HepG2 (cell line): ENCODE measurements around the gene ZMYND8. TPM values are rescaled to one million over a fixed set of nuclear protein-coding genes. Genes with fewer than 3 reads are reported as not detected.

ENCODE experiments used
- MATR3 ChIP-seq: sonication (generic); formaldehyde crosslinking; IDR thresholded peaks from 2 replicates; pipeline ENCODE4 v1.4.0; 2020; ENCODE audit warnings: missing genetic modification reagents
- MXD4 ChIP-seq: IDR thresholded peaks from 2 replicates; pipeline ENCODE4 v1.6.1; 2016; ENCODE audit warnings: mild to moderate bottlenecking, missing biosample characterization, missing genetic modification reagents
- SAP130 ChIP-seq: IDR thresholded peaks from 2 replicates; pipeline ENCODE4 v1.6.1; 2016; ENCODE audit warnings: low read depth
- SMAD9 ChIP-seq: sonication (generic); formaldehyde crosslinking; IDR thresholded peaks from 2 replicates; pipeline ENCODE4 v1.5.1; 2020; ENCODE audit warnings: mild to moderate bottlenecking, missing genetic modification reagents
- SRSF1 ChIP-seq: fragments of 200-400 bp; formaldehyde crosslinking; optimal IDR thresholded peaks from 2 replicates; pipeline ENCODE3; 2017; ENCODE audit warnings: mild to moderate bottlenecking, low read depth, low read length, moderate library complexity
- SRY ChIP-seq: sonication (generic); formaldehyde crosslinking; IDR thresholded peaks from 2 replicates; pipeline ENCODE4 v1.8.0; 2022; ENCODE audit warnings: mild to moderate bottlenecking, missing genetic modification reagents
- SSRP1 ChIP-seq: IDR thresholded peaks from 2 replicates; pipeline ENCODE4 v1.6.1; 2016; ENCODE audit warnings: control low read depth
- ZBTB1 ChIP-seq: sonication (generic); formaldehyde crosslinking; IDR thresholded peaks from 2 replicates; pipeline ENCODE4 v1.4.0; 2020; ENCODE audit warnings: missing genetic modification reagents, borderline replicate concordance
- ZNF350 ChIP-seq: sonication (generic); formaldehyde crosslinking; IDR thresholded peaks from 2 replicates; pipeline ENCODE4 v1.4.0; 2020; ENCODE audit warnings: mild to moderate bottlenecking, low read depth, missing genetic modification reagents, borderline replicate concordance
- ZNF530 ChIP-seq: sonication (generic); formaldehyde crosslinking; IDR thresholded peaks from 2 replicates; pipeline ENCODE4 v1.5.0; 2020; ENCODE audit warnings: low read depth, mild to moderate bottlenecking, missing genetic modification reagents
- ZNF569 ChIP-seq: sonication (generic); formaldehyde crosslinking; IDR thresholded peaks from 2 replicates; pipeline ENCODE4 v1.5.0; 2020; ENCODE audit warnings: mild to moderate bottlenecking, missing genetic modification reagents, moderate library complexity, borderline replicate concordance
- ZNF607 ChIP-seq: sonication (generic); formaldehyde crosslinking; IDR thresholded peaks from 2 replicates; pipeline ENCODE4 v1.5.1; 2020; ENCODE audit warnings: missing genetic modification reagents, mild to moderate bottlenecking, borderline replicate concordance
- ZNF737 ChIP-seq: sonication (generic); formaldehyde crosslinking; IDR thresholded peaks from 2 replicates; pipeline ENCODE4 v1.5.0; 2020; ENCODE audit warnings: missing genetic modification reagents, mild to moderate bottlenecking, borderline replicate concordance
- polyA plus RNA-seq, 8 experiments: library from polyadenylated mRNA; depleted of rRNA in 3 of 8; stranded (reverse) in 7 of 8; unstranded in 1 of 8; fragments of >200 nt; fragmentation: Illumina TruSeq in 4 of 8; extraction: Trizol in 4 of 8; gene quantifications; 2 replicates each; pipeline versions ENCODE4 v1.2.1 to v1.2.3, GENCODE V29; 2011 to 2016; ENCODE audit warnings: low read depth in 4 of 8, missing spikeins in 1 of 8, mixed read lengths in 1 of 8; ENCODE audit not compliant: insufficient read depth in 1 of 8
- total RNA-seq, 5 experiments: library from RNA; depleted of rRNA; stranded (reverse); fragments of >200 nt; fragmentation: Illumina TruSeq; extraction: Trizol; gene quantifications; 2 replicates each; pipeline ENCODE4 v1.2.3, GENCODE V29; 2016; ENCODE audit warnings: low read depth in 1 of 5
- TF ChIP-seq, protein P1 (sequence below), 2 experiments: IDR thresholded peaks; 2 replicates each; pipeline ENCODE4 v1.6.1; 2011 to 2012; ENCODE audit warnings: low read length in 2 of 2, borderline replicate concordance in 1 of 2, low read depth in 1 of 2, mild to moderate bottlenecking in 1 of 2, moderate library complexity in 1 of 2
- TF ChIP-seq, protein P2 (sequence below): sonication (generic); formaldehyde crosslinking; IDR thresholded peaks from 2 replicates; pipeline ENCODE4 v1.4.0; 2020; ENCODE audit warnings: missing genetic modification reagents
- TF ChIP-seq, protein P3 (sequence below): sonication (generic); formaldehyde crosslinking; IDR thresholded peaks from 2 replicates; pipeline ENCODE4 v1.4.0; 2020; ENCODE audit warnings: missing genetic modification reagents, borderline replicate concordance
- TF ChIP-seq, protein P4 (sequence below): sonication (generic); formaldehyde crosslinking; IDR thresholded peaks from 2 replicates; pipeline ENCODE4 v1.4.0; 2020; ENCODE audit warnings: mild to moderate bottlenecking, missing genetic modification reagents

ZMYND8 gene
- total and polyA plus RNA-seq, 2 of the 13 experiments (the other 11 are each of a cell fraction or from before 2014, with no cell fraction given): 53.9 to 84.7 TPM

DNA sequence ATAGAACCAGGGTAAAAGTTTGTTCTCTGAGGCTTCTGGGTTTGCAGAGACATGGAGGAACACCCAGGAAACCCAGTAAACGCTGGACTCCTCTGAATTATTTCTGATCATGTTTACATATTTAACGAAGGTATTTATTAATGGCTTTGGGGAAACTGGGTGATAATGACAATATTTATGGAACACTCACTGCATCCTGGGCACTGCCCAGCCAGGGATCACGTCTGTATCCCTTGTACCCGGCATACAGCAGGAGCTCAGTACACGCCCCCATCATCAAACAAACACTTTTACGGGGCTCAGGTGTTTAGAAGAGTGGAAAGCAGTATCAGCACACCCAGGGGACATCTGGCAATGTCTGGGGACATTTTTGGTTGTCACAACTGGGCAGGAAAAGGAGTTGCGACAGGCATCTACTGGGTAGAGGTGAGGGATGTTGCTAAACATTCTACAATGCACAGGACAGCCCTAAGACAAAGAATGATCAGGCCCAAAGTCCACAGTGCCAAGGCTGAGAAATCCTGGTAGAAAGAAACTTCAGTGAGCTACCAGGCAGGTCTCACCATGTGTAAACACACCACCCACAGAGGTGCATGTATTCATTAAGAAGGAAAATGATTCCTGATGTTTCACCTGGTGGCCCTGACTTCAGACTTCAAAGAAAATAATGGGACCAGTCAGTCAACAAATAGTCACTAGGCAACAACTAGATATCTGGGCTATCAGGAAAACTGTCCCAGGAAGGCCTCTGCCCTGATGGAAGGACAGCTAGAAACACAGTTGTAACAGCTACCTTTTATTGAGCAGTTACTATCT is 35.3 kb downstream of the ZMYND8 start (continued):
- TF ChIP-seq, protein P1, sequence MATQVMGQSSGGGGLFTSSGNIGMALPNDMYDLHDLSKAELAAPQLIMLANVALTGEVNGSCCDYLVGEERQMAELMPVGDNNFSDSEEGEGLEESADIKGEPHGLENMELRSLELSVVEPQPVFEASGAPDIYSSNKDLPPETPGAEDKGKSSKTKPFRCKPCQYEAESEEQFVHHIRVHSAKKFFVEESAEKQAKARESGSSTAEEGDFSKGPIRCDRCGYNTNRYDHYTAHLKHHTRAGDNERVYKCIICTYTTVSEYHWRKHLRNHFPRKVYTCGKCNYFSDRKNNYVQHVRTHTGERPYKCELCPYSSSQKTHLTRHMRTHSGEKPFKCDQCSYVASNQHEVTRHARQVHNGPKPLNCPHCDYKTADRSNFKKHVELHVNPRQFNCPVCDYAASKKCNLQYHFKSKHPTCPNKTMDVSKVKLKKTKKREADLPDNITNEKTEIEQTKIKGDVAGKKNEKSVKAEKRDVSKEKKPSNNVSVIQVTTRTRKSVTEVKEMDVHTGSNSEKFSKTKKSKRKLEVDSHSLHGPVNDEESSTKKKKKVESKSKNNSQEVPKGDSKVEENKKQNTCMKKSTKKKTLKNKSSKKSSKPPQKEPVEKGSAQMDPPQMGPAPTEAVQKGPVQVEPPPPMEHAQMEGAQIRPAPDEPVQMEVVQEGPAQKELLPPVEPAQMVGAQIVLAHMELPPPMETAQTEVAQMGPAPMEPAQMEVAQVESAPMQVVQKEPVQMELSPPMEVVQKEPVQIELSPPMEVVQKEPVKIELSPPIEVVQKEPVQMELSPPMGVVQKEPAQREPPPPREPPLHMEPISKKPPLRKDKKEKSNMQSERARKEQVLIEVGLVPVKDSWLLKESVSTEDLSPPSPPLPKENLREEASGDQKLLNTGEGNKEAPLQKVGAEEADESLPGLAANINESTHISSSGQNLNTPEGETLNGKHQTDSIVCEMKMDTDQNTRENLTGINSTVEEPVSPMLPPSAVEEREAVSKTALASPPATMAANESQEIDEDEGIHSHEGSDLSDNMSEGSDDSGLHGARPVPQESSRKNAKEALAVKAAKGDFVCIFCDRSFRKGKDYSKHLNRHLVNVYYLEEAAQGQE (IDR thresholded peaks at IDR 0.05; ENCODE audit: borderline replicate concordance in 1 of 2, low read depth in 1 of 2, low read length in 2 of 2): peak in 1 of 2 experiments; percentile 22; a peak in 1 of 4 replicates
- TF ChIP-seq MXD4 (CRISPR knock-in tag) (no peak; the same call in 1 of the 2 replicates), SAP130 (CRISPR knock-in tag) (peak; percentile 86), SRY (CRISPR knock-in tag) (no peak), ZBTB1 (no peak), ZNF350 (CRISPR knock-in tag) (peak; percentile 76; the same call in 1 of the 2 replicates), SSRP1 (CRISPR knock-in tag) (peak; percentile 35; the same call in 1 of the 2 replicates), ZNF737 (no peak), SRSF1 (no peak), MATR3 (CRISPR knock-in tag) (no peak), ZNF607 (CRISPR knock-in tag) (no peak), SMAD9 (CRISPR knock-in tag) (0 out of 2 replicates have a peak, but pooled peaks have one; percentile 51), ZNF530 (CRISPR knock-in tag) (no peak), ZNF569 (CRISPR knock-in tag) (no peak)
- TF ChIP-seq, protein P2, sequence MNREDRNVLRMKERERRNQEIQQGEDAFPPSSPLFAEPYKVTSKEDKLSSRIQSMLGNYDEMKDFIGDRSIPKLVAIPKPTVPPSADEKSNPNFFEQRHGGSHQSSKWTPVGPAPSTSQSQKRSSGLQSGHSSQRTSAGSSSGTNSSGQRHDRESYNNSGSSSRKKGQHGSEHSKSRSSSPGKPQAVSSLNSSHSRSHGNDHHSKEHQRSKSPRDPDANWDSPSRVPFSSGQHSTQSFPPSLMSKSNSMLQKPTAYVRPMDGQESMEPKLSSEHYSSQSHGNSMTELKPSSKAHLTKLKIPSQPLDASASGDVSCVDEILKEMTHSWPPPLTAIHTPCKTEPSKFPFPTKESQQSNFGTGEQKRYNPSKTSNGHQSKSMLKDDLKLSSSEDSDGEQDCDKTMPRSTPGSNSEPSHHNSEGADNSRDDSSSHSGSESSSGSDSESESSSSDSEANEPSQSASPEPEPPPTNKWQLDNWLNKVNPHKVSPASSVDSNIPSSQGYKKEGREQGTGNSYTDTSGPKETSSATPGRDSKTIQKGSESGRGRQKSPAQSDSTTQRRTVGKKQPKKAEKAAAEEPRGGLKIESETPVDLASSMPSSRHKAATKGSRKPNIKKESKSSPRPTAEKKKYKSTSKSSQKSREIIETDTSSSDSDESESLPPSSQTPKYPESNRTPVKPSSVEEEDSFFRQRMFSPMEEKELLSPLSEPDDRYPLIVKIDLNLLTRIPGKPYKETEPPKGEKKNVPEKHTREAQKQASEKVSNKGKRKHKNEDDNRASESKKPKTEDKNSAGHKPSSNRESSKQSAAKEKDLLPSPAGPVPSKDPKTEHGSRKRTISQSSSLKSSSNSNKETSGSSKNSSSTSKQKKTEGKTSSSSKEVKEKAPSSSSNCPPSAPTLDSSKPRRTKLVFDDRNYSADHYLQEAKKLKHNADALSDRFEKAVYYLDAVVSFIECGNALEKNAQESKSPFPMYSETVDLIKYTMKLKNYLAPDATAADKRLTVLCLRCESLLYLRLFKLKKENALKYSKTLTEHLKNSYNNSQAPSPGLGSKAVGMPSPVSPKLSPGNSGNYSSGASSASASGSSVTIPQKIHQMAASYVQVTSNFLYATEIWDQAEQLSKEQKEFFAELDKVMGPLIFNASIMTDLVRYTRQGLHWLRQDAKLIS (CRISPR knock-in tag): 0 out of 2 replicates have a peak, but pooled peaks have one; percentile 25
- TF ChIP-seq, protein P3, sequence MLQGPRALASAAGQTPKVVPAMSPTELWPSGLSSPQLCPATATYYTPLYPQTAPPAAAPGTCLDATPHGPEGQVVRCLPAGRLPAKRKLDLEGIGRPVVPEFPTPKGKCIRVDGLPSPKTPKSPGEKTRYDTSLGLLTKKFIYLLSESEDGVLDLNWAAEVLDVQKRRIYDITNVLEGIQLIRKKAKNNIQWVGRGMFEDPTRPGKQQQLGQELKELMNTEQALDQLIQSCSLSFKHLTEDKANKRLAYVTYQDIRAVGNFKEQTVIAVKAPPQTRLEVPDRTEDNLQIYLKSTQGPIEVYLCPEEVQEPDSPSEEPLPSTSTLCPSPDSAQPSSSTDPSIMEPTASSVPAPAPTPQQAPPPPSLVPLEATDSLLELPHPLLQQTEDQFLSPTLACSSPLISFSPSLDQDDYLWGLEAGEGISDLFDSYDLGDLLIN (CRISPR knock-in tag): no peak
- TF ChIP-seq, protein P4, sequence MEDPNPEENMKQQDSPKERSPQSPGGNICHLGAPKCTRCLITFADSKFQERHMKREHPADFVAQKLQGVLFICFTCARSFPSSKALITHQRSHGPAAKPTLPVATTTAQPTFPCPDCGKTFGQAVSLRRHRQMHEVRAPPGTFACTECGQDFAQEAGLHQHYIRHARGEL (CRISPR knock-in tag): no peak
